HepG2 (cell line): ENCODE results near the gene SYNE2.

ENCODE experiments used
- DNMT3B ChIP-seq: conservative IDR thresholded peaks from 2 replicates; pipeline ENCODE4 v1.6.1; 2016; ENCODE audit warnings: missing biosample characterization, control low read depth
- FLYWCH1 ChIP-seq: sonication (generic); formaldehyde crosslinking; IDR thresholded peaks from 2 replicates; pipeline ENCODE4 v1.8.1; 2023; ENCODE audit warnings: mild to moderate bottlenecking, missing genetic modification reagents
- PHF5A ChIP-seq: IDR thresholded peaks from one replicate; pipeline ENCODE4 v1.6.1; 2018; ENCODE audit warnings: low read depth, missing genetic modification reagents; ENCODE audit not compliant: unreplicated experiment
- RAD21 ChIP-seq: fragments of 450-650 bp; formaldehyde crosslinking; IDR thresholded peaks from 2 replicates; pipeline ENCODE4 v1.5.0; 2020; ENCODE audit warnings: mild to moderate bottlenecking
- TF ChIP-seq, protein P1 (sequence below): IDR thresholded peaks from 2 replicates; pipeline ENCODE4 v1.6.1; 2012; ENCODE audit warnings: low read depth, low read length, improper control_type of control experiment

- TF ChIP-seq FLYWCH1 (CRISPR knock-in tag), result no peak
- TF ChIP-seq, protein P1, sequence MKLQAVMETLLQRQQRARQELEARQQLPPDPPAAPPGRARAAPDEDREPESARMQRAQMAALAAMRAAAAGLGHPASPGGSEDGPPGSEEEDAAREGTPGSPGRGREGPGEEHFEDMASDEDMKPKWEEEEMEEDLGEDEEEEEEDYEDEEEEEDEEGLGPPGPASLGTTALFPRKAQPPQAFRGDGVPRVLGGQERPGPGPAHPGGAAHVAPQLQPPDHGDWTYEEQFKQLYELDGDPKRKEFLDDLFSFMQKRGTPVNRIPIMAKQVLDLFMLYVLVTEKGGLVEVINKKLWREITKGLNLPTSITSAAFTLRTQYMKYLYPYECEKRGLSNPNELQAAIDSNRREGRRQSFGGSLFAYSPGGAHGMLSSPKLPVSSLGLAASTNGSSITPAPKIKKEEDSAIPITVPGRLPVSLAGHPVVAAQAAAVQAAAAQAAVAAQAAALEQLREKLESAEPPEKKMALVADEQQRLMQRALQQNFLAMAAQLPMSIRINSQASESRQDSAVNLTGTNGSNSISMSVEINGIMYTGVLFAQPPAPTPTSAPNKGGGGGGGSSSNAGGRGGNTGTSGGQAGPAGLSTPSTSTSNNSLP, result no peak
- TF ChIP-seq DNMT3B (CRISPR knock-in tag), result no peak
- no peak for TF ChIP-seq PHF5A
- TF ChIP-seq RAD21, result no peak
Observed at GRCh38 chr14:64195199-64195598, 342.4 kb downstream of the SYNE2 start.
